ENCODE data around the gene TRIM22.

- TF ChIP-seq, protein P1, sequence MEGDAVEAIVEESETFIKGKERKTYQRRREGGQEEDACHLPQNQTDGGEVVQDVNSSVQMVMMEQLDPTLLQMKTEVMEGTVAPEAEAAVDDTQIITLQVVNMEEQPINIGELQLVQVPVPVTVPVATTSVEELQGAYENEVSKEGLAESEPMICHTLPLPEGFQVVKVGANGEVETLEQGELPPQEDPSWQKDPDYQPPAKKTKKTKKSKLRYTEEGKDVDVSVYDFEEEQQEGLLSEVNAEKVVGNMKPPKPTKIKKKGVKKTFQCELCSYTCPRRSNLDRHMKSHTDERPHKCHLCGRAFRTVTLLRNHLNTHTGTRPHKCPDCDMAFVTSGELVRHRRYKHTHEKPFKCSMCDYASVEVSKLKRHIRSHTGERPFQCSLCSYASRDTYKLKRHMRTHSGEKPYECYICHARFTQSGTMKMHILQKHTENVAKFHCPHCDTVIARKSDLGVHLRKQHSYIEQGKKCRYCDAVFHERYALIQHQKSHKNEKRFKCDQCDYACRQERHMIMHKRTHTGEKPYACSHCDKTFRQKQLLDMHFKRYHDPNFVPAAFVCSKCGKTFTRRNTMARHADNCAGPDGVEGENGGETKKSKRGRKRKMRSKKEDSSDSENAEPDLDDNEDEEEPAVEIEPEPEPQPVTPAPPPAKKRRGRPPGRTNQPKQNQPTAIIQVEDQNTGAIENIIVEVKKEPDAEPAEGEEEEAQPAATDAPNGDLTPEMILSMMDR (optimal IDR thresholded peaks at IDR 0.05 in 1 of 3, IDR thresholded peaks at IDR 0.05 in 1 of 3, conservative IDR thresholded peaks at IDR 0.05 in 1 of 3; ENCODE audit: extremely low read depth in 1 of 3, insufficient read depth in 2 of 3, low read length in 3 of 3) = no peak
- no peak for TF ChIP-seq EZH2 (IDR thresholded peaks at IDR 0.05; ENCODE audit: low read length)
These were observed 34.1 kb upstream of the TRIM22 start for GRCh38 chr11:5655474-5655873.

Measured in keratinocyte (primary cell).